MM.1S (cell line): Measurements from ENCODE around the gene SLC44A1.

ENCODE experiments used
- DNase-seq: peaks from one replicate; pipeline ENCODE4 v3.0.0-alpha.2; 2015
- H2AFZ ChIP-seq: fragments of 300-600 bp; sonication (generic); 2 replicates; pipeline ENCODE4 v1.6.0; 2016; ENCODE audit warnings: antibody characterized with exemption, low read length
- H3F3A ChIP-seq: fragments of 300-600 bp; sonication (generic); 2 replicates; pipeline ENCODE4 v1.6.1; 2016; ENCODE audit warnings: mild to moderate bottlenecking, antibody characterized with exemption, low read length, moderate library complexity, mixed read lengths; ENCODE audit not compliant: insufficient read depth
- H3K27ac ChIP-seq: fragments of 300-600 bp; sonication (generic); 2 replicates; pipeline ENCODE4 v1.5.1; 2016; ENCODE audit warnings: mild to moderate bottlenecking, low read length
- H3K27me3 ChIP-seq: fragments of 300-600 bp; sonication (generic); replicated peaks from 2 replicates; pipeline ENCODE4 v1.6.0; 2016; ENCODE audit warnings: low read length; ENCODE audit not compliant: insufficient read depth
- H3K36me3 ChIP-seq: fragments of 300-600 bp; sonication (generic); replicated peaks from 2 replicates; pipeline ENCODE4 v1.6.1; 2016; ENCODE audit warnings: mild to moderate bottlenecking, low read length, mixed read lengths; ENCODE audit not compliant: insufficient read depth
- H3K4me1 ChIP-seq: fragments of 300-600 bp; sonication (generic); 2 replicates; pipeline ENCODE4 v1.6.1; 2016; ENCODE audit warnings: low read length, mixed read lengths
- H3K4me2 ChIP-seq: fragments of 300-600 bp; sonication (generic); 2 replicates; pipeline ENCODE4 v1.6.0; 2016; ENCODE audit warnings: low read depth, low read length
- H3K4me3 ChIP-seq: fragments of 300-600 bp; sonication (generic); 2 replicates; pipeline ENCODE4 v1.5.1; 2016; ENCODE audit warnings: low read length, mixed read lengths
- H3K79me2 ChIP-seq: fragments of 300-600 bp; sonication (generic); 2 replicates; pipeline ENCODE4 v1.6.1; 2016; ENCODE audit warnings: mixed run types, low read length, mixed read lengths
- H3K9ac ChIP-seq: fragments of 300-600 bp; sonication (generic); 2 replicates; pipeline ENCODE4 v1.6.1; 2016; ENCODE audit warnings: low read length, mixed read lengths
- H3K9me2 ChIP-seq: fragments of 300-600 bp; sonication (generic); replicated peaks from 2 replicates; pipeline ENCODE4 v1.6.1; 2016; ENCODE audit warnings: mild to moderate bottlenecking, low read length, mixed read lengths; ENCODE audit not compliant: insufficient read depth
- H3K9me3 ChIP-seq: fragments of 300-600 bp; sonication (generic); replicated peaks from 2 replicates; pipeline ENCODE4 v1.6.1; 2016; ENCODE audit warnings: mild to moderate bottlenecking, low read length, mixed read lengths; ENCODE audit not compliant: insufficient read depth
- H4K20me1 ChIP-seq: fragments of 300-600 bp; sonication (generic); 2 replicates; pipeline ENCODE4 v1.6.1; 2016; ENCODE audit warnings: mild to moderate bottlenecking, low read length, moderate library complexity, mixed read lengths; ENCODE audit not compliant: insufficient read depth
- CTCF ChIP-seq: fragments of 300-600 bp; sonication (generic); IDR thresholded peaks from 2 replicates; pipeline ENCODE4 v1.5.1; 2016; ENCODE audit warnings: antibody characterized with exemption, low read length, mixed read lengths
- EZH2 ChIP-seq: fragments of 300-600 bp; sonication (generic); optimal IDR thresholded peaks from 2 replicates; pipeline ENCODE3; 2017; ENCODE audit warnings: low read depth, mild to moderate bottlenecking, antibody characterized with exemption, low read length, mixed read lengths
- EZH2phosphoT487 ChIP-seq: fragments of 300-600 bp; sonication (generic); IDR thresholded peaks from 2 replicates; pipeline ENCODE4 v1.6.1; 2018; ENCODE audit warnings: antibody characterized with exemption, low read length

The SLC44A1 gene

GRCh38 chr9:105320568-105320967 lies 76.1 kb downstream of the SLC44A1 start:
- Histone ChIP-seq H3K36me3 (no peaks in the 10 kb centered on the region; the same call in 1 of the 2 replicates), H4K20me1 (no peaks in the 10 kb centered on the region), H3K9me3 (no peaks in the 10 kb centered on the region), H3K4me1 (no peaks in the 10 kb centered on the region; the same call in 1 of the 2 replicates), H3K9me2 (no peaks in the 10 kb centered on the region), H3F3A (no peaks in the 10 kb centered on the region), H3K4me3 (no peak overlapping the region), H3K9ac (no peak overlapping the region), H3K27ac (no peak overlapping the region), H3K4me2 (no peak overlapping the region), H3K27me3 (no peaks in the 10 kb centered on the region), H3K79me2 (peaks cover 18% of the 10 kb centered on the region), H2AFZ (no peak overlapping the region)
- no peak for DNase-seq
- no peak for TF ChIP-seq EZH2phosphoT487
- no peak for TF ChIP-seq EZH2
- TF ChIP-seq CTCF: no peak

GRCh38 chr9:105328296-105328695 lies 83.8 kb downstream of the SLC44A1 start:
- H4K20me1 ChIP-seq: no peaks in the 10 kb centered on the region
- peaks cover 25% of the 10 kb centered on the region for H3F3A ChIP-seq
- no peak overlapping the region for H3K9ac ChIP-seq
- H3K79me2 ChIP-seq: peaks cover 49% of the 10 kb centered on the region
- H2AFZ ChIP-seq: no peak overlapping the region
- H3K4me1 ChIP-seq: peaks cover 50% of the 10 kb centered on the region
- no peaks in the 10 kb centered on the region for H3K9me2 ChIP-seq
- TF ChIP-seq CTCF (no peak), EZH2phosphoT487 (no peak), EZH2 (no peak)
- no peaks in the 10 kb centered on the region for H3K36me3 ChIP-seq
- no peak overlapping the region for H3K4me3 ChIP-seq
- DNase-seq: no peak
- H3K4me2 ChIP-seq: no peak overlapping the region
- no peak overlapping the region; the same call in 1 of the 2 replicates for H3K27ac ChIP-seq
- H3K27me3 ChIP-seq: no peaks in the 10 kb centered on the region
- no peaks in the 10 kb centered on the region for H3K9me3 ChIP-seq

GRCh38 chr9:105328872-105329718 lies 84.6 kb downstream of the SLC44A1 start:
- peak overlapping the region; percentile 76; the same call in 1 of the 2 replicates for H3K4me2 ChIP-seq
- no peaks in the 10 kb centered on the region for H3K27me3 ChIP-seq
- H3F3A ChIP-seq: peaks cover 25% of the 10 kb centered on the region
- TF ChIP-seq EZH2 (no peak), EZH2phosphoT487 (no peak), CTCF (no peak)
- H3K27ac ChIP-seq: peak overlapping the region; percentile 77; the same call in 1 of the 2 replicates
- no peaks in the 10 kb centered on the region for H3K9me3 ChIP-seq
- no peak overlapping the region for H3K4me3 ChIP-seq
- H3K4me1 ChIP-seq: peaks cover 50% of the 10 kb centered on the region
- H2AFZ ChIP-seq: no peak overlapping the region
- H4K20me1 ChIP-seq: no peaks in the 10 kb centered on the region
- H3K79me2 ChIP-seq: peaks cover 57% of the 10 kb centered on the region
- no peak for DNase-seq
- H3K9ac ChIP-seq: no peak overlapping the region
- H3K9me2 ChIP-seq: no peaks in the 10 kb centered on the region
- H3K36me3 ChIP-seq: no peaks in the 10 kb centered on the region
